ENCODE data around the gene ITPR3.

- TF ChIP-seq CTCF (IDR thresholded peaks at IDR 0.05; ENCODE audit: insufficient read depth, low read depth, low read length) (no peak), EZH2 (IDR thresholded peaks at IDR 0.05; ENCODE audit: insufficient read depth, low read length) (no peak)
These were observed 66.9 kb downstream of the ITPR3 start for GRCh38 chr6:33688006-33688405.
